Activated T-helper 17 cell treated with anti-CD3 and anti-CD28 coated beads, Interleukin-2, amount 50 U/mL, for 72 hours (primary cell): Measurements from ENCODE around the gene GLP2R. TPM values are rescaled to one million over a fixed set of nuclear protein-coding genes. Genes with fewer than 3 reads are reported as not detected.

Experiments
- total RNA-seq, 2 donors: library from RNA; stranded (reverse); gene quantifications; one replicate each; pipeline ENCODE4 v1.2.3, GENCODE V29; 2022

GLP2R gene
- total RNA-seq, 2 donors from 2014 or later = not detected

Other genes starting within 250 kb of the GLP2R start
- gene CFAP52, start 249.3 kb upstream of the GLP2R start, total RNA-seq = not detected
- gene USP43, start 180.4 kb upstream of the GLP2R start, total RNA-seq = 1 to 10 TPM in 1 of 2 donors, under 1 TPM in 1; 0.87 to 1.2 TPM
- gene DHRS7C, start 34.3 kb upstream of the GLP2R start, total RNA-seq = not detected
- not detected for gene GSG1L2, start 3.8 kb upstream of the GLP2R start, total RNA-seq
- gene RCVRN, start 79.3 kb downstream of the GLP2R start, total RNA-seq = not detected